IMR-90 (cell line): ENCODE data around the gene ZNF202. TPM values are rescaled to one million over a fixed set of nuclear protein-coding genes. Genes with fewer than 3 reads are reported as not detected.

Experiments
- ATAC-seq: fragments of 200-7000 bp; cut with Tn5 transposase; 2 replicates; pipeline ENCODE4 v1.9.1; 2020; ENCODE audit warnings: low read depth, mild to moderate bottlenecking, moderate library complexity
- BruUV-seq: library from RNA; stranded (reverse); fragments of 400-500 nt; replicated peaks from 2 replicates; lab custom pipeline; 2021; lab: Mats Ljungman, UMichigan
- CTCF ChIA-PET: fragments of 300-600 bp; formaldehyde crosslinking; extraction: SDS; loops from one replicate; lab custom pipeline; 2021; ENCODE audit warnings: antibody characterized with exemption; lab: Yijun Ruan, JAX
- POLR2A ChIA-PET: fragments of 300-600 bp; sonication (Branson Sonifier 250); formaldehyde crosslinking; loops from one replicate; lab custom pipeline; 2022; ENCODE audit warnings: antibody characterized with exemption; ENCODE audit not compliant: unreplicated experiment; lab: Charles Lee
- DNase-seq: peaks from one replicate; pipeline ENCODE4 v3.0.0; 2013
- H2AFZ ChIP-seq: replicated peaks from 2 replicates; pipeline ENCODE3; 2013; ENCODE audit warnings: low read length, mild to moderate bottlenecking; ENCODE audit not compliant: poor library complexity
- H2AK5ac ChIP-seq: 2 replicates; pipeline ENCODE4 v1.6.1; 2013; ENCODE audit warnings: low read depth, low read length, inconsistent platforms
- H2AK9ac ChIP-seq: replicated peaks from 2 replicates; pipeline ENCODE3; 2013; ENCODE audit warnings: mild to moderate bottlenecking, low read depth, low read length, moderate library complexity; ENCODE audit not compliant: poor library complexity
- H2BK120ac ChIP-seq: 2 replicates; pipeline ENCODE4 v1.6.1; 2013; ENCODE audit warnings: low read depth, low read length, inconsistent platforms
- H2BK15ac ChIP-seq: 3 replicates; pipeline ENCODE4 v1.6.1; 2013; ENCODE audit warnings: low read depth, low read length, inconsistent platforms
- H2BK20ac ChIP-seq: 2 replicates; pipeline ENCODE4 v1.6.1; 2013; ENCODE audit warnings: low read depth, mild to moderate bottlenecking, inconsistent platforms, low read length, moderate library complexity
- H2BK5ac ChIP-seq: 2 replicates; pipeline ENCODE4 v1.6.1; 2013; ENCODE audit warnings: mild to moderate bottlenecking, low read depth, low read length, inconsistent platforms; ENCODE audit not compliant: poor library complexity, severe bottlenecking
- H3K14ac ChIP-seq: replicated peaks from 2 replicates; pipeline ENCODE4 v1.6.1; 2013; ENCODE audit warnings: low read depth, low read length, inconsistent platforms
- H3K18ac ChIP-seq: 2 replicates; pipeline ENCODE4 v1.6.1; 2013; ENCODE audit warnings: low read depth, low read length, control low read depth
- H3K23ac ChIP-seq: 2 replicates; pipeline ENCODE4 v1.6.1; 2013; ENCODE audit warnings: low read depth, low read length, inconsistent platforms
- H3K27ac ChIP-seq: 2 replicates; pipeline ENCODE4 v1.5.1; 2013; ENCODE audit warnings: mild to moderate bottlenecking, control low read depth, low read length; ENCODE audit not compliant: insufficient read depth
- H3K27me3 ChIP-seq: 2 replicates; pipeline ENCODE4 v1.6.1; 2013; ENCODE audit warnings: low read length; ENCODE audit not compliant: control insufficient read depth, insufficient read depth
- H3K36me3 ChIP-seq: 2 replicates; pipeline ENCODE4 v1.6.1; 2013; ENCODE audit warnings: low read length, mixed read lengths; ENCODE audit not compliant: control insufficient read depth, insufficient read depth
- H3K4ac ChIP-seq: 2 replicates; pipeline ENCODE4 v1.6.1; 2013; ENCODE audit warnings: low read depth, low read length, inconsistent platforms
- H3K4me1 ChIP-seq: 2 replicates; pipeline ENCODE4 v1.6.1; 2013; ENCODE audit warnings: low read length, mixed read lengths; ENCODE audit not compliant: control insufficient read depth, insufficient read depth
- H3K4me2 ChIP-seq: 2 replicates; pipeline ENCODE4 v1.6.1; 2013; ENCODE audit warnings: low read depth, mild to moderate bottlenecking, control low read depth, low read length, moderate library complexity
- H3K4me3 ChIP-seq: 2 replicates; pipeline ENCODE4 v1.5.1; 2013; ENCODE audit warnings: low read depth, mild to moderate bottlenecking, control low read depth, low read length, moderate library complexity; ENCODE audit not compliant: insufficient read depth
- H3K56ac ChIP-seq: 2 replicates; pipeline ENCODE4 v1.6.1; 2013; ENCODE audit warnings: low read length, inconsistent platforms; ENCODE audit not compliant: insufficient read depth; ENCODE audit errors: extremely low read depth
- H3K79me1 ChIP-seq, 2 experiments: 2 replicates each; pipeline ENCODE4 v1.6.1; 2013; ENCODE audit warnings: low read length in 2 of 2, inconsistent platforms in 1 of 2, low read depth in 1 of 2
- H3K9ac ChIP-seq: 2 replicates; pipeline ENCODE4 v1.6.1; 2013; ENCODE audit warnings: low read depth, low read length, control low read depth
- H3K9me1 ChIP-seq: 2 replicates; pipeline ENCODE4 v1.6.1; 2013; ENCODE audit warnings: low read length, inconsistent platforms; ENCODE audit not compliant: insufficient read depth
- H3K9me3 ChIP-seq: 2 replicates; pipeline ENCODE4 v1.6.1; 2013; ENCODE audit warnings: low read length; ENCODE audit not compliant: control insufficient read depth, insufficient read depth
- H4K20me1 ChIP-seq: 2 replicates; pipeline ENCODE4 v1.6.1; 2013; ENCODE audit warnings: low read length, inconsistent platforms; ENCODE audit not compliant: insufficient read depth
- H4K5ac ChIP-seq: 2 replicates; pipeline ENCODE4 v1.6.1; 2013; ENCODE audit warnings: mild to moderate bottlenecking, low read depth, low read length, control low read depth
- H4K8ac ChIP-seq, 2 experiments: 2 replicates each; pipeline ENCODE4 v1.6.1; 2013; ENCODE audit warnings: low read depth in 2 of 2, low read length in 2 of 2, control low read depth in 1 of 2, inconsistent platforms in 1 of 2
- H4K91ac ChIP-seq: 2 replicates; pipeline ENCODE4 v1.6.1; 2013; ENCODE audit warnings: low read depth, low read length, inconsistent platforms; ENCODE audit not compliant: insufficient read depth
- FOS ChIP-seq: fragments of 150-350 bp; IDR thresholded peaks from 2 replicates; pipeline ENCODE4 v1.6.1; 2016; ENCODE audit warnings: low read depth, low read length
- MAFK ChIP-seq: IDR thresholded peaks from 2 replicates; pipeline ENCODE4 v1.6.1; 2012; ENCODE audit warnings: low read depth, low read length, improper control_type of control experiment
- MAZ ChIP-seq: IDR thresholded peaks from 2 replicates; pipeline ENCODE4 v1.6.1; 2012; ENCODE audit warnings: low read depth, mild to moderate bottlenecking, low read length, improper control_type of control experiment, moderate library complexity, borderline replicate concordance
- NFE2L2 ChIP-seq: fragments of 150-350 bp; IDR thresholded peaks from 2 replicates; pipeline ENCODE4 v1.6.1; 2016; ENCODE audit warnings: low read depth, mild to moderate bottlenecking, low read length
- RAD21 ChIP-seq: IDR thresholded peaks from 2 replicates; pipeline ENCODE4 v1.6.1; 2012; ENCODE audit warnings: low read length, improper control_type of control experiment
- RCOR1 ChIP-seq: IDR thresholded peaks from 2 replicates; pipeline ENCODE4 v1.6.1; 2012; ENCODE audit warnings: mild to moderate bottlenecking, low read length, improper control_type of control experiment; ENCODE audit not compliant: insufficient replicate concordance
- RFX5 ChIP-seq: IDR thresholded peaks from 2 replicates; pipeline ENCODE4 v1.8.0; 2012; ENCODE audit warnings: low read depth, mild to moderate bottlenecking, low read length, moderate library complexity
- WGBS, 2 experiments: methylation state at CpG; one replicate each; pipeline versions ENCODE4 v1.1.5 to v1.1.7; 2013; ENCODE audit warnings: missing lambda C conversion rate in 2 of 2; ENCODE audit not compliant: insufficient read length in 1 of 2; ENCODE audit errors: extremely low coverage in 2 of 2; 5-methylcytosine and 5-hydroxymethylcytosine counted together
- dilution Hi-C: fragments of 300-500 bp; cut with HindIII; formaldehyde crosslinking; loops from one replicate; pipeline ENCODE4 v1.14.3; 2018; ENCODE audit warnings: low sequenced_read_pairs; ENCODE audit not compliant: unreplicated experiment
- in situ Hi-C: fragments of 300-500 bp; cut with MboI; formaldehyde crosslinking; loops from 3 replicates; pipeline ENCODE4 v1.14.3; 2019; ENCODE audit warnings: low sequenced_read_pairs, inconsistent platforms, mixed read lengths
- intact Hi-C: fragments of 100-400 bp; cut with micrococcal nuclease; formaldehyde crosslinking; loops from 2 replicates; pipeline ENCODE4 v1.10.0; 2022
- polyA plus RNA-seq, 3 experiments: library from polyadenylated mRNA; depleted of rRNA; stranded (reverse); fragments of >200 nt; gene quantifications; 2 replicates each; pipeline ENCODE4 v1.2.3, GENCODE V29; 2012; ENCODE audit warnings: low replicate concordance in 1 of 3
- total RNA-seq: library from RNA; depleted of rRNA; stranded (reverse); fragments of >200 nt; gene quantifications from 2 replicates; pipeline ENCODE4 v1.2.3, GENCODE V29; 2012

Gene ZNF202
- total and polyA plus RNA-seq, 2 of the 4 experiments (the other 2 are of a cell fraction): 7.7 to 8.2 TPM

DNA sequence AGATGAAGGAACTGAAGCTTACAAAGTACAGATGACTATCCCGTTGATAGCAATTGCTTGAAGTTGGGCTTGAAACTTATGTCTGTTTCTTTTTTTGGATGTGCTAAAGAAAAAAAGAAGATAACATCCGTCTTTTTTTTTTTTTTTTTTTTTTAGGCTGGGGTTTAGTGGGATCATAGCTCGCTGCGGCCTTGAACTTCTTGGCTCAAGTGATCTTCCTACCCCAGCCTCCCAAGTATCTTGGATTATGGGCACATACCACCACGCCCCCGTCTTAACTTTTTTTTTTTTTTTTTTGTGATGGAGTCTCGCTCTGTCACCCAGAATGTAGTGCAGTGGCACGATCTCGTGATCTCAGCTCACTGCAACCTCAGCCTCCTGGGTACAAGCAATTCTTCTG, 46.2 kb downstream of the ZNF202 start:
- Histone ChIP-seq H2BK15ac (no peak overlapping the region), H3K79me1 (no peaks in the 10 kb centered on the region), H3K27ac (no peak overlapping the region), H2AFZ (no peak overlapping the region), H2BK120ac (no peak overlapping the region), H3K36me3 (no peaks in the 10 kb centered on the region), H3K4me3 (no peak overlapping the region), H2AK9ac (no peak overlapping the region), H3K9me1 (no peaks in the 10 kb centered on the region), H4K8ac (no peak overlapping the region), H2BK5ac (no peak overlapping the region), H2BK20ac (no peak overlapping the region), H3K18ac (no peak overlapping the region), H3K56ac (no peak overlapping the region), H3K14ac (no peak overlapping the region), H3K9me3 (no peaks in the 10 kb centered on the region), H4K91ac (no peak overlapping the region), H3K4ac (no peak overlapping the region), H4K5ac (no peak overlapping the region), H3K9ac (no peak overlapping the region), H3K4me1 (no peaks in the 10 kb centered on the region), H2AK5ac (no peak overlapping the region), H4K20me1 (no peaks in the 10 kb centered on the region), H3K27me3 (peaks cover 6% of the 10 kb centered on the region), H3K4me2 (no peak overlapping the region), H3K23ac (no peak overlapping the region)
- no CpG with 5 or more reads among the region's 9 CpGs for WGBS, 2 experiments
- no peak for DNase-seq
- ChIA-PET POLR2A (no interaction called here), CTCF (no interaction called here)
- BruUV-seq: no TSS peak
- dilution Hi-C loops (no loop called here), intact Hi-C loops (no loop called here), in situ Hi-C loops (no loop called here)
- TF ChIP-seq MAFK (no peak), RCOR1 (no peak), RFX5 (no peak), RAD21 (no peak), FOS (no peak), MAZ (no peak), NFE2L2 (no peak)
- no peak for ATAC-seq
